ENCODE data around the gene DLK2.

Gene DLK2

GRCh38 chr6:43401730-43402129, 53.6 kb downstream of the DLK2 start (continued):
- no peak for TF ChIP-seq ZFP30 (CRISPR knock-in tag; IDR thresholded peaks at IDR 0.05)

All from SK-N-SH treated with all-trans-retinoic acid at 6 μM for 48 hours (cell line).